H54 (cell line): ENCODE results near the gene ABCF3.
"Not testable (repeated sequence)": the region's sequence is repeated elsewhere in the genome, so short reads cannot be mapped to it uniquely, and the experiment has no call there.

Source experiments
- DNase-seq: peaks from one replicate; pipeline ENCODE4 v3.0.0; 2011; ENCODE audit warnings: low spot score, mixed read lengths; ENCODE audit not compliant: insufficient read length
- FAIRE-seq: peaks from 3 replicates; lab custom pipeline; 2011; peaks lifted over from hg19 to GRCh38; lab: Jason Lieb, UNC
- POLR2A ChIP-seq: IDR thresholded peaks from 2 replicates; pipeline ENCODE4 v1.6.1; 2011; ENCODE audit warnings: low read depth, mild to moderate bottlenecking, low read length

Gene ABCF3

GRCh38 chr3:184186184-184186901 lies at the start of gene ABCF3:
TSS of gene ABCF3 (plus strand) at chr3:184186199. CDS start at chr3:184186208, 9 bp downstream.
- DNase-seq, result peak; percentile 48
- TF ChIP-seq POLR2A, result peak; percentile 73; the same call in 1 of the 2 replicates
- FAIRE-seq, result no peak

GRCh38 chr3:184140436-184140835 lies 45.6 kb upstream of the ABCF3 start:
- TF ChIP-seq POLR2A, result no peak
- no peak for FAIRE-seq

GRCh38 chr3:184142199-184142598 lies 43.8 kb upstream of the ABCF3 start:
- FAIRE-seq, result no peak
- no peak for DNase-seq
- no peak for TF ChIP-seq POLR2A

More at GRCh38 chr3:184140436-184140835, 45.6 kb upstream of the ABCF3 start:
- DNase-seq, result no peak

GRCh38 chr3:184143327-184143726 lies 42.7 kb upstream of the ABCF3 start:
- no peak for TF ChIP-seq POLR2A
- no peak for DNase-seq
- FAIRE-seq, result no peak

- FAIRE-seq, result no peak
Observed at GRCh38 chr3:184144505-184144904, 41.5 kb upstream of the ABCF3 start.

GRCh38 chr3:184145111-184145524 lies 40.9 kb upstream of the ABCF3 start:
- FAIRE-seq (peak; percentile 85), DNase-seq (peak; percentile 74)

More at GRCh38 chr3:184144505-184144904, 41.5 kb upstream of the ABCF3 start:
- TF ChIP-seq POLR2A, result no peak
- no peak for DNase-seq

GRCh38 chr3:184145751-184146270 lies 40.2 kb upstream of the ABCF3 start:
- FAIRE-seq (no peak), DNase-seq (no peak)
- no peak for TF ChIP-seq POLR2A

More at GRCh38 chr3:184145111-184145524, 40.9 kb upstream of the ABCF3 start:
- no peak for TF ChIP-seq POLR2A

- FAIRE-seq, result no peak
- DNase-seq, result no peak
- TF ChIP-seq POLR2A, result no peak
Observed at GRCh38 chr3:184148076-184148475, 37.9 kb upstream of the ABCF3 start.

- no peak for DNase-seq
- FAIRE-seq, result no peak
- TF ChIP-seq POLR2A, result no peak
Observed at GRCh38 chr3:184149123-184149522, 36.9 kb upstream of the ABCF3 start.

GRCh38 chr3:184149770-184150169 lies 36.2 kb upstream of the ABCF3 start:
- not testable (repeated sequence) for FAIRE-seq, DNase-seq

GRCh38 chr3:184154885-184155643 lies 30.9 kb upstream of the ABCF3 start, which contains the start of gene DVL3:
TSS of gene DVL3 (plus strand) at chr3:184155377. CDS start at chr3:184155636, 259 bp downstream.
- peak; percentile 62 for TF ChIP-seq POLR2A
- DNase-seq, result peak; percentile 79
- FAIRE-seq, result no peak

GRCh38 chr3:184155644-184156521 lies 30.1 kb upstream of the ABCF3 start:
- DNase-seq, result peak; percentile 61
- TF ChIP-seq POLR2A, result no peak
- FAIRE-seq, result no peak

GRCh38 chr3:184156522-184156955 lies 29.5 kb upstream of the ABCF3 start:
- FAIRE-seq (no peak), DNase-seq (peak; percentile 69)
- no peak for TF ChIP-seq POLR2A
